ENCODE results near the gene EFNA5.

Gene EFNA5

DNA sequence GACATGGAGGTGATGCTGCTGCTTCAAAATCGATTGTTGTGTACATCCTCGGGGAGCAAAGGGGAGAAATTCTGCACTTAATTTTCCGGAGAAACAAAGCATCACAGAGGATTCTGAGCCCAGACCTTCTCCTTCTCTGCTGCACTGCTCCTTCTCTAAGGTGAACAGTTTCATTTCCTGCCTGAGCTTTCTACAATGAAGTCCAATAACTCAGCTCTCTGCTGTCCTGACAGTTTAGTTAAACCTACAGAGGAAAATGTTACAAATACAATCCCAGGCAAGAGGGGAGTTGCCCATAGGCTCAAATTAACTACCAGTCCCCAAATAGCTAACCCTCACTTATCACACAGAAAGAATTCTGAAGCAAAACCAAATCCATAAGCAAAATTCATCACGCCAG is 206.3 kb downstream of the EFNA5 start:
- H3K4me3 ChIP-seq (ENCODE audit: low read depth, low read length): no peak overlapping the region
- peaks cover 16% of the 10 kb centered on the region for H3K4me1 ChIP-seq (ENCODE audit: control insufficient read depth, insufficient read depth, low read length)
- no peaks in the 10 kb centered on the region for H3K9me3 ChIP-seq (ENCODE audit: control insufficient read depth, insufficient read depth, low read depth, low read length)
- ChIA-PET CTCF (interaction anchor here (1.3 kb wide), 1 partner anchor 91 kb away, joined by 3 read pairs; no protein-coding TSS in a partner anchor), POLR2A (interaction anchor here (2.8 kb wide), 1 partner anchor 9 kb away, joined by 14 read pairs; no protein-coding TSS in a partner anchor)
- H3K36me3 ChIP-seq (ENCODE audit: control insufficient read depth in 2 of 2, insufficient read depth in 1 of 2, low read length in 2 of 2): no peaks in the 10 kb centered on the region
- TF ChIP-seq WT1 (tag by site-specific recombination; IDR thresholded peaks at IDR 0.05) (no peak), ZNF223 (tag by site-specific recombination; IDR thresholded peaks at IDR 0.05) (no peak), ZNF133 (tag by site-specific recombination; IDR thresholded peaks at IDR 0.05) (no peak), BCL6B (tag by site-specific recombination; IDR thresholded peaks at IDR 0.05) (no peak), ZNF157 (tag by site-specific recombination; IDR thresholded peaks at IDR 0.05) (no peak)
- TF ChIP-seq, protein P1, sequence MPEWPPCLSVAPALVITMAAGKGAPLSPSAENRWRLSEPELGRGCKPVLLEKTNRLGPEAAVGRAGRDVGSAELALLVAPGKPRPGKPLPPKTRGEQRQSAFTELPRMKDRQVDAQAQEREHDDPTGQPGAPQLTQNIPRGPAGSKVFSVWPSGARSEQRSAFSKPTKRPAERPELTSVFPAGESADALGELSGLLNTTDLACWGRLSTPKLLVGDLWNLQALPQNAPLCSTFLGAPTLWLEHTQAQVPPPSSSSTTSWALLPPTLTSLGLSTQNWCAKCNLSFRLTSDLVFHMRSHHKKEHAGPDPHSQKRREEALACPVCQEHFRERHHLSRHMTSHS (tag by site-specific recombination; IDR thresholded peaks at IDR 0.05): no peak
- TF ChIP-seq, protein P2, sequence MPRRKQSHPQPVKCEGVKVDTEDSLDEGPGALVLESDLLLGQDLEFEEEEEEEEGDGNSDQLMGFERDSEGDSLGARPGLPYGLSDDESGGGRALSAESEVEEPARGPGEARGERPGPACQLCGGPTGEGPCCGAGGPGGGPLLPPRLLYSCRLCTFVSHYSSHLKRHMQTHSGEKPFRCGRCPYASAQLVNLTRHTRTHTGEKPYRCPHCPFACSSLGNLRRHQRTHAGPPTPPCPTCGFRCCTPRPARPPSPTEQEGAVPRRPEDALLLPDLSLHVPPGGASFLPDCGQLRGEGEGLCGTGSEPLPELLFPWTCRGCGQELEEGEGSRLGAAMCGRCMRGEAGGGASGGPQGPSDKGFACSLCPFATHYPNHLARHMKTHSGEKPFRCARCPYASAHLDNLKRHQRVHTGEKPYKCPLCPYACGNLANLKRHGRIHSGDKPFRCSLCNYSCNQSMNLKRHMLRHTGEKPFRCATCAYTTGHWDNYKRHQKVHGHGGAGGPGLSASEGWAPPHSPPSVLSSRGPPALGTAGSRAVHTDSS (tag by site-specific recombination; IDR thresholded peaks at IDR 0.05): no peak
- H3K27ac ChIP-seq (ENCODE audit: extremely low read depth, low read depth, low read length): no peak overlapping the region

- peaks cover 18% of the 10 kb centered on the region for H3K4me1 ChIP-seq (ENCODE audit: control insufficient read depth, insufficient read depth, low read length)
- H3K9me3 ChIP-seq (ENCODE audit: control insufficient read depth, insufficient read depth, low read depth, low read length): no peaks in the 10 kb centered on the region
- no peak for TF ChIP-seq ZFP41 (tag by site-specific recombination; IDR thresholded peaks at IDR 0.05; ENCODE audit: borderline replicate concordance)
- TF ChIP-seq ZNF629 (tag by site-specific recombination; IDR thresholded peaks at IDR 0.05): peak; percentile 33; the same call in 1 of the 2 replicates
- peak; percentile 96 for TF ChIP-seq ZNF2 (tag by site-specific recombination; IDR thresholded peaks at IDR 0.05)
- TF ChIP-seq PRDM6 (tag by site-specific recombination; IDR thresholded peaks at IDR 0.05): peak; percentile 56
- ChIA-PET CTCF (no interaction called here), POLR2A (no interaction called here)
- no peaks in the 10 kb centered on the region for H3K36me3 ChIP-seq (ENCODE audit: control insufficient read depth in 2 of 2, insufficient read depth in 1 of 2, low read length in 2 of 2)
- no peak overlapping the region for H3K4me3 ChIP-seq (ENCODE audit: low read depth, low read length)
- no peak overlapping the region for H3K27ac ChIP-seq (ENCODE audit: extremely low read depth, low read depth, low read length)
Observed at GRCh38 chr5:107463731-107464130, 207.0 kb downstream of the EFNA5 start.

DNA sequence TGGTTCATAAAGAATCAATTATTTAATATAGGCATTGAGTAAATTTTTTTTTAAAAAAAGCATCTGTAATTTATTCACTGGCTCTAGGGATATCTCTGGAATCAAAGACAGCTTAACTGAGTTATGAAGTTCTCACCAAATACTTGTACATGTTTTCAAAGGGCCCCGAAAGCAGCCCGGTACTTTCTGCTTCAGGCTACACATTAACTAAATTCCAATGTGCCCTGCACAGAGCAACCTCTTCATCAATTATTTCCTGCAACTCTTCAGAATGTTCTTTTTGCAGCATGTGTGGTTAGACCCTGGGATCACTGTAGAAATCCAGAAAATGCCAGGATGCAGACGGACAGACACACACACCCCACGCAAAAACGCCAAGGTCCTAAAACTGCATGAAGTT is 209.0 kb downstream of the EFNA5 start:
- no peak for TF ChIP-seq ZBTB26 (tag by site-specific recombination; optimal IDR thresholded peaks at IDR 0.05)
- ChIA-PET CTCF (interaction anchor here (0.6 to 1.4 kb wide), 2 partner anchors 36 to 210 kb away, joined by 3 read pairs; no protein-coding TSS in a partner anchor), POLR2A (no interaction called here)
- Histone ChIP-seq H3K36me3 (ENCODE audit: control insufficient read depth in 2 of 2, insufficient read depth in 1 of 2, low read length in 2 of 2) (no peaks in the 10 kb centered on the region), H3K4me3 (ENCODE audit: low read depth, low read length) (no peak overlapping the region), H3K9me3 (ENCODE audit: control insufficient read depth, insufficient read depth, low read depth, low read length) (no peaks in the 10 kb centered on the region), H3K4me1 (ENCODE audit: control insufficient read depth, insufficient read depth, low read length) (peaks cover 13% of the 10 kb centered on the region), H3K27ac (ENCODE audit: extremely low read depth, low read depth, low read length) (no peak overlapping the region)

All from HEK293 (cell line).